ENCODE results near the gene KAT7.

DNA sequence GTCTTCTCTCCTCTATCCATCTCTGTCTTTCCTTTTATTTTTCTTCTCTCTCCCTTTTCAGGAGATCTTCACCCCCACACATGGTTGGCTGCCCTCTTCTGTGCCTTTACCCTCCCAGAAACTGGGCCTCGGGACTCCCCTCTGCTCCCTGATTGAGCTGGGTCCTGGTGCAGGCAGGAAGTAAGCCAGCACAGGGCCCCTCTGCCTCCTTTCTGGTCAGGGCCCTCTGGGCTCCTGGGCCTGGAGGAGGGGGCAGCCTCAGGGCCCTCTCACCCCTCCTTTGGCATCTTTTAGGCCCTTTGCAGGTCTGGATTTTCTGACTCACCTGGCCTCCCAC, 80.5 kb downstream of the KAT7 start:
- TF ChIP-seq, protein P1, sequence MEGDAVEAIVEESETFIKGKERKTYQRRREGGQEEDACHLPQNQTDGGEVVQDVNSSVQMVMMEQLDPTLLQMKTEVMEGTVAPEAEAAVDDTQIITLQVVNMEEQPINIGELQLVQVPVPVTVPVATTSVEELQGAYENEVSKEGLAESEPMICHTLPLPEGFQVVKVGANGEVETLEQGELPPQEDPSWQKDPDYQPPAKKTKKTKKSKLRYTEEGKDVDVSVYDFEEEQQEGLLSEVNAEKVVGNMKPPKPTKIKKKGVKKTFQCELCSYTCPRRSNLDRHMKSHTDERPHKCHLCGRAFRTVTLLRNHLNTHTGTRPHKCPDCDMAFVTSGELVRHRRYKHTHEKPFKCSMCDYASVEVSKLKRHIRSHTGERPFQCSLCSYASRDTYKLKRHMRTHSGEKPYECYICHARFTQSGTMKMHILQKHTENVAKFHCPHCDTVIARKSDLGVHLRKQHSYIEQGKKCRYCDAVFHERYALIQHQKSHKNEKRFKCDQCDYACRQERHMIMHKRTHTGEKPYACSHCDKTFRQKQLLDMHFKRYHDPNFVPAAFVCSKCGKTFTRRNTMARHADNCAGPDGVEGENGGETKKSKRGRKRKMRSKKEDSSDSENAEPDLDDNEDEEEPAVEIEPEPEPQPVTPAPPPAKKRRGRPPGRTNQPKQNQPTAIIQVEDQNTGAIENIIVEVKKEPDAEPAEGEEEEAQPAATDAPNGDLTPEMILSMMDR (IDR thresholded peaks at IDR 0.05; ENCODE audit: control extremely low read depth in 1 of 3, insufficient read depth in 1 of 3, low read depth in 1 of 3, low read length in 3 of 3), result no peak
- TF ChIP-seq SUZ12 (IDR thresholded peaks at IDR 0.05; ENCODE audit: low read length) (no peak), EP300 (IDR thresholded peaks at IDR 0.05; ENCODE audit: borderline replicate concordance in 1 of 2, low read depth in 2 of 2, low read length in 2 of 2) (no peak), YY1 (IDR thresholded peaks at IDR 0.05; ENCODE audit: low read depth, low read length) (no peak), CHD2 (IDR thresholded peaks at IDR 0.05; ENCODE audit: low read length) (no peak), CEBPB (IDR thresholded peaks at IDR 0.05; ENCODE audit: low read depth, low read length) (no peak), POLR2AphosphoS5 (IDR thresholded peaks at IDR 0.05; ENCODE audit: low read depth, low read length) (no peak), POLR2A (IDR thresholded peaks at IDR 0.05; ENCODE audit: control extremely low read depth in 1 of 2, low read depth in 2 of 2, low read length in 2 of 2) (no peak), EZH2 (IDR thresholded peaks at IDR 0.05; ENCODE audit: low read depth, low read length, severe bottlenecking) (no peak), RAD21 (IDR thresholded peaks at IDR 0.05 in 1 of 2, conservative IDR thresholded peaks at IDR 0.05 in 1 of 2; ENCODE audit: low read depth in 2 of 2, low read length in 2 of 2) (no peak)
- TF ChIP-seq, protein P2, sequence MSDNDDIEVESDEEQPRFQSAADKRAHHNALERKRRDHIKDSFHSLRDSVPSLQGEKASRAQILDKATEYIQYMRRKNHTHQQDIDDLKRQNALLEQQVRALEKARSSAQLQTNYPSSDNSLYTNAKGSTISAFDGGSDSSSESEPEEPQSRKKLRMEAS (IDR thresholded peaks at IDR 0.05), result no peak
- TF ChIP-seq, protein P3, sequence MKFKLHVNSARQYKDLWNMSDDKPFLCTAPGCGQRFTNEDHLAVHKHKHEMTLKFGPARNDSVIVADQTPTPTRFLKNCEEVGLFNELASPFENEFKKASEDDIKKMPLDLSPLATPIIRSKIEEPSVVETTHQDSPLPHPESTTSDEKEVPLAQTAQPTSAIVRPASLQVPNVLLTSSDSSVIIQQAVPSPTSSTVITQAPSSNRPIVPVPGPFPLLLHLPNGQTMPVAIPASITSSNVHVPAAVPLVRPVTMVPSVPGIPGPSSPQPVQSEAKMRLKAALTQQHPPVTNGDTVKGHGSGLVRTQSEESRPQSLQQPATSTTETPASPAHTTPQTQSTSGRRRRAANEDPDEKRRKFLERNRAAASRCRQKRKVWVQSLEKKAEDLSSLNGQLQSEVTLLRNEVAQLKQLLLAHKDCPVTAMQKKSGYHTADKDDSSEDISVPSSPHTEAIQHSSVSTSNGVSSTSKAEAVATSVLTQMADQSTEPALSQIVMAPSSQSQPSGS (IDR thresholded peaks at IDR 0.05; ENCODE audit: low read length), result no peak

All from H1 (cell line).